ENCODE measurements around the gene PLEKHD1.

PLEKHD1 gene

DNA sequence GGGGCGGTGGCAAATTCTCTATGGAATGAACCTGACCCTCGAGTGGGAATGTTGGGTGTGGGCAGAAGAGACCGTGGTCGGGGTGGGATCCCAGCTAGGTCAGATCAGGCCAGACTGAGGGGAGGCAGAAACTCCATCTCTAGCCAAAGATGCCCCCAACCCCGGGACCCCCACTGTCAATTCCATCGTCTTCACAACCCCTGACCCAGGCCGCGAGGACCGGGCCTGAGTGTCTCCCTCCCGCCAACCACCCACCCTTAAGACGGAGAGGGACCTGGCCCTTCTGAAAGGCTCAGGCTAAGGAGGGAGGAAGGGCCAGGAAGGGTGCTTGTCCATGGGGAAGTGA lies 760 bp downstream of the PLEKHD1 start:
- no peak for TF ChIP-seq SNAI2 (CRISPR knock-in tag; IDR thresholded peaks at IDR 0.05)
- TF ChIP-seq, protein P1, sequence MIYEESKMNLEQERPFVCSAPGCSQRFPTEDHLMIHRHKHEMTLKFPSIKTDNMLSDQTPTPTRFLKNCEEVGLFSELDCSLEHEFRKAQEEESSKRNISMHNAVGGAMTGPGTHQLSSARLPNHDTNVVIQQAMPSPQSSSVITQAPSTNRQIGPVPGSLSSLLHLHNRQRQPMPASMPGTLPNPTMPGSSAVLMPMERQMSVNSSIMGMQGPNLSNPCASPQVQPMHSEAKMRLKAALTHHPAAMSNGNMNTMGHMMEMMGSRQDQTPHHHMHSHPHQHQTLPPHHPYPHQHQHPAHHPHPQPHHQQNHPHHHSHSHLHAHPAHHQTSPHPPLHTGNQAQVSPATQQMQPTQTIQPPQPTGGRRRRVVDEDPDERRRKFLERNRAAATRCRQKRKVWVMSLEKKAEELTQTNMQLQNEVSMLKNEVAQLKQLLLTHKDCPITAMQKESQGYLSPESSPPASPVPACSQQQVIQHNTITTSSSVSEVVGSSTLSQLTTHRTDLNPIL (CRISPR knock-in tag; IDR thresholded peaks at IDR 0.05; ENCODE audit: low read depth): no peak
- no peak for ATAC-seq

DNA sequence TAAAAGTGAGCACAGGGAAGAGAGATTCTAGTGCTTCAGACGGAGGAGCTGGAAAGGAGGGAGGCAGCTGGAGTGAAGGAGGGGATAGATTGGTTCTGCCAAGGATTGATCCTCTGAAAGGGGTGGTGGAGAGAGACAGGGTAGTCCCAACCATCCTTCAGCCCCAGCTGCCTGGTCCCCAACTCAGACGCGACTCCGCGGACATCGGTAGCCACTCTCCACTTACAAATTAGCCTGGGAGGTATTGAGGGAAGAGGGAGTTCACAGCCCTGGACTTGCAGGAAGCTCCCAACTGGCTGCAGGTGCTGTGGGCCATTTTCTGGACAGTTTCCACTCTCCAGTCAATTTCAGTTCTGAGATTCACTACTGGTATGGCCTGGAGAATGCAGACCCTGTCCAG lies 1.2 kb downstream of the PLEKHD1 start:
- ATAC-seq: no peak
- TF ChIP-seq ZFP30 (CRISPR knock-in tag; IDR thresholded peaks at IDR 0.05): no peak
- TF ChIP-seq TCF4 (CRISPR knock-in tag; IDR thresholded peaks at IDR 0.05; ENCODE audit: borderline replicate concordance): no peak
- TF ChIP-seq, protein P2, sequence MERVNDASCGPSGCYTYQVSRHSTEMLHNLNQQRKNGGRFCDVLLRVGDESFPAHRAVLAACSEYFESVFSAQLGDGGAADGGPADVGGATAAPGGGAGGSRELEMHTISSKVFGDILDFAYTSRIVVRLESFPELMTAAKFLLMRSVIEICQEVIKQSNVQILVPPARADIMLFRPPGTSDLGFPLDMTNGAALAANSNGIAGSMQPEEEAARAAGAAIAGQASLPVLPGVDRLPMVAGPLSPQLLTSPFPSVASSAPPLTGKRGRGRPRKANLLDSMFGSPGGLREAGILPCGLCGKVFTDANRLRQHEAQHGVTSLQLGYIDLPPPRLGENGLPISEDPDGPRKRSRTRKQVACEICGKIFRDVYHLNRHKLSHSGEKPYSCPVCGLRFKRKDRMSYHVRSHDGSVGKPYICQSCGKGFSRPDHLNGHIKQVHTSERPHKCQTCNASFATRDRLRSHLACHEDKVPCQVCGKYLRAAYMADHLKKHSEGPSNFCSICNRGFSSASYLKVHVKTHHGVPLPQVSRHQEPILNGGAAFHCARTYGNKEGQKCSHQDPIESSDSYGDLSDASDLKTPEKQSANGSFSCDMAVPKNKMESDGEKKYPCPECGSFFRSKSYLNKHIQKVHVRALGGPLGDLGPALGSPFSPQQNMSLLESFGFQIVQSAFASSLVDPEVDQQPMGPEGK (CRISPR knock-in tag; IDR thresholded peaks at IDR 0.05; ENCODE audit: borderline replicate concordance): no peak
- no peak for TF ChIP-seq RARB (CRISPR knock-in tag; IDR thresholded peaks at IDR 0.05)
- TF ChIP-seq ZFP3 (CRISPR knock-in tag; IDR thresholded peaks at IDR 0.05): no peak
- no peak for TF ChIP-seq GLIS3 (CRISPR knock-in tag; IDR thresholded peaks at IDR 0.05)
- TF ChIP-seq BACH2 (CRISPR knock-in tag; IDR thresholded peaks at IDR 0.05; ENCODE audit: borderline replicate concordance): no peak
- TF ChIP-seq SNAI2 (CRISPR knock-in tag; IDR thresholded peaks at IDR 0.05): no peak
- no peak for TF ChIP-seq ZNF8 (CRISPR knock-in tag; IDR thresholded peaks at IDR 0.05)
- TF ChIP-seq ARNTL (CRISPR knock-in tag; IDR thresholded peaks at IDR 0.05; ENCODE audit: borderline replicate concordance, low read depth): no peak
- no peak for TF ChIP-seq TSHZ2 (CRISPR knock-in tag; IDR thresholded peaks at IDR 0.05)
- TF ChIP-seq, protein P3, sequence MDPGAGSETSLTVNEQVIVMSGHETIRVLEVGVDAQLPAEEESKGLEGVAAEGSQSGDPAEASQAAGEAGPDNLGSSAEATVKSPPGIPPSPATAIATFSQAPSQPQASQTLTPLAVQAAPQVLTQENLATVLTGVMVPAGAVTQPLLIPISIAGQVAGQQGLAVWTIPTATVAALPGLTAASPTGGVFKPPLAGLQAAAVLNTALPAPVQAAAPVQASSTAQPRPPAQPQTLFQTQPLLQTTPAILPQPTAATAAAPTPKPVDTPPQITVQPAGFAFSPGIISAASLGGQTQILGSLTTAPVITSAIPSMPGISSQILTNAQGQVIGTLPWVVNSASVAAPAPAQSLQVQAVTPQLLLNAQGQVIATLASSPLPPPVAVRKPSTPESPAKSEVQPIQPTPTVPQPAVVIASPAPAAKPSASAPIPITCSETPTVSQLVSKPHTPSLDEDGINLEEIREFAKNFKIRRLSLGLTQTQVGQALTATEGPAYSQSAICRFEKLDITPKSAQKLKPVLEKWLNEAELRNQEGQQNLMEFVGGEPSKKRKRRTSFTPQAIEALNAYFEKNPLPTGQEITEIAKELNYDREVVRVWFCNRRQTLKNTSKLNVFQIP (CRISPR knock-in tag; IDR thresholded peaks at IDR 0.05; ENCODE audit: borderline replicate concordance, low read depth): no peak
- TF ChIP-seq, protein P4, sequence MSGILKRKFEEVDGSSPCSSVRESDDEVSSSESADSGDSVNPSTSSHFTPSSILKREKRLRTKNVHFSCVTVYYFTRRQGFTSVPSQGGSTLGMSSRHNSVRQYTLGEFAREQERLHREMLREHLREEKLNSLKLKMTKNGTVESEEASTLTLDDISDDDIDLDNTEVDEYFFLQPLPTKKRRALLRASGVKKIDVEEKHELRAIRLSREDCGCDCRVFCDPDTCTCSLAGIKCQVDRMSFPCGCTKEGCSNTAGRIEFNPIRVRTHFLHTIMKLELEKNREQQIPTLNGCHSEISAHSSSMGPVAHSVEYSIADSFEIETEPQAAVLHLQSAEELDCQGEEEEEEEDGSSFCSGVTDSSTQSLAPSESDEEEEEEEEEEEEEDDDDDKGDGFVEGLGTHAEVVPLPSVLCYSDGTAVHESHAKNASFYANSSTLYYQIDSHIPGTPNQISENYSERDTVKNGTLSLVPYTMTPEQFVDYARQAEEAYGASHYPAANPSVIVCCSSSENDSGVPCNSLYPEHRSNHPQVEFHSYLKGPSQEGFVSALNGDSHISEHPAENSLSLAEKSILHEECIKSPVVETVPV (CRISPR knock-in tag; IDR thresholded peaks at IDR 0.05): no peak
- TF ChIP-seq TOX (CRISPR knock-in tag; IDR thresholded peaks at IDR 0.05; ENCODE audit: borderline replicate concordance): no peak
- no peak for TF ChIP-seq ISL1 (CRISPR knock-in tag; IDR thresholded peaks at IDR 0.05)
- TF ChIP-seq ZC3H10 (CRISPR knock-in tag; IDR thresholded peaks at IDR 0.05): no peak
- no peak for TF ChIP-seq ZNF70 (CRISPR knock-in tag; IDR thresholded peaks at IDR 0.05)

DNA sequence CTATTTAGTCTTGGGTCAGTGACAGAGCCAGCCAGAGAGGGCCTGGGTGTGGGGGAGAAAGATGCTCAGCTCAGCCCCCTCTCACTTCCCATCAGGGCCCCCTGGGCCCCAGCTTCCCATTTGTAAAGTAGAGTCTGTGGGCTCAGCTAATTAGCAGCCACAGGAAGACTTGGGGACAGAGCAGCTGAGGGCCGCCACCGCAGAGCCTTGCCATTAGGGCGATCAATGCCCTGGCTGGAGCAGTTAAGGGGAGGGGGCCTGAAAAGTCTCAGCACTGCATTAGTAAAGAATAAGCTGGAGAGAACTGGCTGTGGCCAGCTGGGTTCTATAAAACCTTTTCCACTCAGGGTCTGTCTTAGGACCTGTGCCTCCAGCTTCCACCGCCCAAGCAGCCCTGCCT lies 2.7 kb downstream of the PLEKHD1 start:
- ATAC-seq: no peak
- TF ChIP-seq ISL1 (CRISPR knock-in tag; IDR thresholded peaks at IDR 0.05): no peak
- TF ChIP-seq, protein P4 (CRISPR knock-in tag; IDR thresholded peaks at IDR 0.05): no peak
- TF ChIP-seq, protein P2 (CRISPR knock-in tag; IDR thresholded peaks at IDR 0.05; ENCODE audit: borderline replicate concordance): no peak
- TF ChIP-seq TCF4 (CRISPR knock-in tag; IDR thresholded peaks at IDR 0.05; ENCODE audit: borderline replicate concordance): no peak
- TF ChIP-seq OSR1 (CRISPR knock-in tag; IDR thresholded peaks at IDR 0.05): no peak
- no peak for TF ChIP-seq TSHZ2 (CRISPR knock-in tag; IDR thresholded peaks at IDR 0.05)
- no peak for TF ChIP-seq ZFP3 (CRISPR knock-in tag; IDR thresholded peaks at IDR 0.05)
- TF ChIP-seq CSDC2 (CRISPR knock-in tag; IDR thresholded peaks at IDR 0.05): no peak
- TF ChIP-seq ZFP30 (CRISPR knock-in tag; IDR thresholded peaks at IDR 0.05): no peak
- no peak for TF ChIP-seq GLIS3 (CRISPR knock-in tag; IDR thresholded peaks at IDR 0.05)
- TF ChIP-seq ZNF70 (CRISPR knock-in tag; IDR thresholded peaks at IDR 0.05): no peak
- no peak for TF ChIP-seq RARB (CRISPR knock-in tag; IDR thresholded peaks at IDR 0.05)
- TF ChIP-seq TOX (CRISPR knock-in tag; IDR thresholded peaks at IDR 0.05; ENCODE audit: borderline replicate concordance): no peak
